Measurements from ENCODE around the gene MPI. TPM values are rescaled to one million over a fixed set of nuclear protein-coding genes. Genes with fewer than 3 reads are reported as not detected.

MPI gene
- total RNA-seq, 1 experiment from 2014 or later: 57.5 TPM

GRCh38 chr15:74920456-74920855, 30.6 kb downstream of the MPI start:
- H3K4me1 Mint-ChIP-seq: no peaks in the 10 kb centered on the region
- no peak overlapping the region for H3K23ac ChIP-seq (ENCODE audit: insufficient read length, low read depth, low read length)
- peaks cover 42 to 87% (median 67%) of the 10 kb centered on the region in 3 experiments; a peak in 6 of 7 replicates for H3K36me3 Mint-ChIP-seq (ENCODE audit: insufficient read depth in 1 of 3, low read depth in 3 of 3)
- TF ChIP-seq, protein P1, sequence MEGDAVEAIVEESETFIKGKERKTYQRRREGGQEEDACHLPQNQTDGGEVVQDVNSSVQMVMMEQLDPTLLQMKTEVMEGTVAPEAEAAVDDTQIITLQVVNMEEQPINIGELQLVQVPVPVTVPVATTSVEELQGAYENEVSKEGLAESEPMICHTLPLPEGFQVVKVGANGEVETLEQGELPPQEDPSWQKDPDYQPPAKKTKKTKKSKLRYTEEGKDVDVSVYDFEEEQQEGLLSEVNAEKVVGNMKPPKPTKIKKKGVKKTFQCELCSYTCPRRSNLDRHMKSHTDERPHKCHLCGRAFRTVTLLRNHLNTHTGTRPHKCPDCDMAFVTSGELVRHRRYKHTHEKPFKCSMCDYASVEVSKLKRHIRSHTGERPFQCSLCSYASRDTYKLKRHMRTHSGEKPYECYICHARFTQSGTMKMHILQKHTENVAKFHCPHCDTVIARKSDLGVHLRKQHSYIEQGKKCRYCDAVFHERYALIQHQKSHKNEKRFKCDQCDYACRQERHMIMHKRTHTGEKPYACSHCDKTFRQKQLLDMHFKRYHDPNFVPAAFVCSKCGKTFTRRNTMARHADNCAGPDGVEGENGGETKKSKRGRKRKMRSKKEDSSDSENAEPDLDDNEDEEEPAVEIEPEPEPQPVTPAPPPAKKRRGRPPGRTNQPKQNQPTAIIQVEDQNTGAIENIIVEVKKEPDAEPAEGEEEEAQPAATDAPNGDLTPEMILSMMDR (conservative IDR thresholded peaks at IDR 0.05): no peak
- H3K79me1 ChIP-seq (ENCODE audit: insufficient read depth, low read depth, low read length, poor library complexity, severe bottlenecking): peaks cover 2% of the 10 kb centered on the region
- H3K23me2 ChIP-seq (ENCODE audit: insufficient read length, low read depth, low read length, poor library complexity, severe bottlenecking): no peaks in the 10 kb centered on the region
- no peak overlapping the region for H4K8ac ChIP-seq (replicated peaks; ENCODE audit: insufficient read length, low read depth, low read length)
- H3K9ac ChIP-seq (ENCODE audit: extremely low read depth, insufficient read length, low read length): no peak overlapping the region
- H3K4me3 Mint-ChIP-seq: no peak overlapping the region
- H3K27me3 Mint-ChIP-seq (ENCODE audit: low read depth): no peaks in the 10 kb centered on the region
- H2BK12ac ChIP-seq (ENCODE audit: insufficient read length, low read depth, low read length): no peak overlapping the region
- no peak overlapping the region for H2AFZ ChIP-seq (ENCODE audit: low read length)
- H3K79me2 ChIP-seq (ENCODE audit: insufficient read depth, low read length): no peaks in the 10 kb centered on the region
- no peak overlapping the region for H2BK15ac ChIP-seq (ENCODE audit: low read depth, low read length)
- no peak overlapping the region for H2BK120ac ChIP-seq (ENCODE audit: low read depth, low read length, poor library complexity, severe bottlenecking)
- no peaks in the 10 kb centered on the region for H3K27me3 ChIP-seq (ENCODE audit: insufficient read depth, low read length)
- H4K5ac ChIP-seq (ENCODE audit: insufficient read length, low read depth, low read length): no peak overlapping the region
- DNase-seq: no peak
- H4K20me1 ChIP-seq (ENCODE audit: control insufficient read depth, insufficient read depth, insufficient read length): no peaks in the 10 kb centered on the region
- H3K27ac ChIP-seq (ENCODE audit: insufficient read length, low read depth, low read length): no peak overlapping the region
- H3K4ac ChIP-seq (ENCODE audit: low read depth, low read length): no peak overlapping the region
- H4K91ac ChIP-seq (ENCODE audit: insufficient read length, low read depth, low read length): no peak overlapping the region
- WGBS (ENCODE audit: extremely low coverage, insufficient read length, low lambda C conversion rate): no CpG with 5 or more reads among the region's 8 CpGs
- no peaks in the 10 kb centered on the region for H3K4me1 ChIP-seq (ENCODE audit: insufficient read depth, low read length)
- no peak overlapping the region for H3K14ac ChIP-seq (ENCODE audit: insufficient read depth, low read length)
- no peaks in the 10 kb centered on the region for H3K9me3 ChIP-seq (ENCODE audit: control insufficient read depth, low read depth, low read length)
- no peak overlapping the region for H2BK20ac ChIP-seq (ENCODE audit: low read depth, low read length, poor library complexity, severe bottlenecking)
- no peak overlapping the region for H3K27ac Mint-ChIP-seq
- no peak overlapping the region for H2BK5ac ChIP-seq (ENCODE audit: insufficient read length, low read length)
- H3T11ph ChIP-seq (ENCODE audit: low read length): no peak overlapping the region
- no peak overlapping the region for H2AK5ac ChIP-seq (ENCODE audit: insufficient read length, low read length)
- H3K18ac ChIP-seq (ENCODE audit: insufficient read length, low read depth, low read length): no peak overlapping the region
- no peak overlapping the region for H3K56ac ChIP-seq (ENCODE audit: insufficient read length, low read depth, low read length)
- no peak overlapping the region for H3K4me2 ChIP-seq (ENCODE audit: insufficient read depth, insufficient read length, low read length)
- H3K9me3 Mint-ChIP-seq: no peaks in the 10 kb centered on the region
